ENCODE results near the gene RELL1.

The RELL1 gene

DNA sequence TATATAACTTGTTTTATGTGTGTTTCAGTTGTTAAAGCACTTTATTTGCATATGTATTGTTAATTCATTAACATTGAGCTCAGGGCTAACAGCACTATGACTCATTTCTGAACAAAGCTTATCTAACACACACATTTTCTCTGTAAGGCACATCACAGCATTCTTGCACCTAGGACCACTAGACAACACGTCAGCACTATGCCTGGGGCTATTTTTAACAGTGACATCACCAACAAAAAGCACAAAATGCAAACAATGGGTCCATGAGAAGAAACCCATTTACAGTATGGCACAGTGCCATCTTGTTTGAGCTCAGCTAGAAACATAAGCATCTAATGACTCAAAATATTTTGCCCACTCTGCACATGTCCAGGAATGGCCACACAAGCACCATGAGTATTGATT, 124.4 kb downstream of the RELL1 start (continued):
- TF ChIP-seq, protein P1, sequence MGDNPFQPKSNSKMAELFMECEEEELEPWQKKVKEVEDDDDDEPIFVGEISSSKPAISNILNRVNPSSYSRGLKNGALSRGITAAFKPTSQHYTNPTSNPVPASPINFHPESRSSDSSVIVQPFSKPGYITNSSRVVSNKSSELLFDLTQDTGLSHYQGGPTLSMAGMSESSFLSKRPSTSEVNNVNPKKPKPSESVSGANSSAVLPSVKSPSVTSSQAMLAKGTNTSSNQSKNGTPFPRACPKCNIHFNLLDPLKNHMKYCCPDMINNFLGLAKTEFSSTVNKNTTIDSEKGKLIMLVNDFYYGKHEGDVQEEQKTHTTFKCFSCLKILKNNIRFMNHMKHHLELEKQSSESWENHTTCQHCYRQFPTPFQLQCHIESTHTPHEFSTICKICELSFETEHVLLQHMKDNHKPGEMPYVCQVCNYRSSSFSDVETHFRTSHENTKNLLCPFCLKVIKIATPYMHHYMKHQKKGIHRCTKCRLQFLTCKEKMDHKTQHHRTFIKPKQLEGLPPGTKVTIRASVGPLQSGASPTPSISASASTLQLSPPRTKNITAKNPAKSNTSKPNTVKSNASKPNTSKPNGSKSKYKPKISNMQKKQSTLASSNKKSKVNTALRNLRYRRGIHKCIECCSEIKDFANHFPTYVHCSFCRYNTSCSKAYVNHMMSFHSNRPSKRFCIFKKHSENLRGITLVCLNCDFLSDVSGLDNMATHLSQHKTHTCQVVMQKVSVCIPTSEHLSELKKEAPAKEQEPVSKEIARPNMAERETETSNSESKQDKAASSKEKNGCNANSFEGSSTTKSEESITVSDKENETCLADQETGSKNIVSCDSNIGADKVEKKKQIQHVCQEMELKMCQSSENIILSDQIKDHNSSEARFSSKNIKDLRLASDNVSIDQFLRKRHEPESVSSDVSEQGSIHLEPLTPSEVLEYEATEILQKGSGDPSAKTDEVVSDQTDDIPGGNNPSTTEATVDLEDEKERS (tag by site-specific recombination; IDR thresholded peaks at IDR 0.05) = no peak
- TF ChIP-seq ZNF629 (tag by site-specific recombination; IDR thresholded peaks at IDR 0.05) = peak; percentile 97
- TF ChIP-seq ZNF394 (tag by site-specific recombination; IDR thresholded peaks at IDR 0.05; ENCODE audit: borderline replicate concordance) = peak; percentile 66; the same call in 1 of the 2 replicates
- no peak for TF ChIP-seq ZNF133 (tag by site-specific recombination; IDR thresholded peaks at IDR 0.05)
- TF ChIP-seq ZNF23 (tag by site-specific recombination; IDR thresholded peaks at IDR 0.05; ENCODE audit: borderline replicate concordance) = no peak
- peak; percentile 60 for TF ChIP-seq ZNF558 (tag by site-specific recombination; IDR thresholded peaks at IDR 0.05)
- TF ChIP-seq ZNF366 (tag by site-specific recombination; conservative IDR thresholded peaks at IDR 0.05) = peak; percentile 74
- TF ChIP-seq ZNF266 (tag by site-specific recombination; IDR thresholded peaks at IDR 0.05; ENCODE audit: low read depth) = no peak
- TF ChIP-seq ZSCAN30 (tag by site-specific recombination; IDR thresholded peaks at IDR 0.05) = 0 out of 2 replicates have a peak, but pooled peaks have one; percentile 18
- TF ChIP-seq, protein P2, sequence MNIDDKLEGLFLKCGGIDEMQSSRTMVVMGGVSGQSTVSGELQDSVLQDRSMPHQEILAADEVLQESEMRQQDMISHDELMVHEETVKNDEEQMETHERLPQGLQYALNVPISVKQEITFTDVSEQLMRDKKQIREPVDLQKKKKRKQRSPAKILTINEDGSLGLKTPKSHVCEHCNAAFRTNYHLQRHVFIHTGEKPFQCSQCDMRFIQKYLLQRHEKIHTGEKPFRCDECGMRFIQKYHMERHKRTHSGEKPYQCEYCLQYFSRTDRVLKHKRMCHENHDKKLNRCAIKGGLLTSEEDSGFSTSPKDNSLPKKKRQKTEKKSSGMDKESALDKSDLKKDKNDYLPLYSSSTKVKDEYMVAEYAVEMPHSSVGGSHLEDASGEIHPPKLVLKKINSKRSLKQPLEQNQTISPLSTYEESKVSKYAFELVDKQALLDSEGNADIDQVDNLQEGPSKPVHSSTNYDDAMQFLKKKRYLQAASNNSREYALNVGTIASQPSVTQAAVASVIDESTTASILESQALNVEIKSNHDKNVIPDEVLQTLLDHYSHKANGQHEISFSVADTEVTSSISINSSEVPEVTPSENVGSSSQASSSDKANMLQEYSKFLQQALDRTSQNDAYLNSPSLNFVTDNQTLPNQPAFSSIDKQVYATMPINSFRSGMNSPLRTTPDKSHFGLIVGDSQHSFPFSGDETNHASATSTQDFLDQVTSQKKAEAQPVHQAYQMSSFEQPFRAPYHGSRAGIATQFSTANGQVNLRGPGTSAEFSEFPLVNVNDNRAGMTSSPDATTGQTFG (tag by site-specific recombination; IDR thresholded peaks at IDR 0.05; ENCODE audit: borderline replicate concordance) = 0 out of 2 replicates have a peak, but pooled peaks have one; percentile 49
- no peak for TF ChIP-seq ZNF350 (tag by site-specific recombination; IDR thresholded peaks at IDR 0.05)
- TF ChIP-seq ZNF521 (tag by site-specific recombination; IDR thresholded peaks at IDR 0.05) = no peak
- TF ChIP-seq, protein P3, sequence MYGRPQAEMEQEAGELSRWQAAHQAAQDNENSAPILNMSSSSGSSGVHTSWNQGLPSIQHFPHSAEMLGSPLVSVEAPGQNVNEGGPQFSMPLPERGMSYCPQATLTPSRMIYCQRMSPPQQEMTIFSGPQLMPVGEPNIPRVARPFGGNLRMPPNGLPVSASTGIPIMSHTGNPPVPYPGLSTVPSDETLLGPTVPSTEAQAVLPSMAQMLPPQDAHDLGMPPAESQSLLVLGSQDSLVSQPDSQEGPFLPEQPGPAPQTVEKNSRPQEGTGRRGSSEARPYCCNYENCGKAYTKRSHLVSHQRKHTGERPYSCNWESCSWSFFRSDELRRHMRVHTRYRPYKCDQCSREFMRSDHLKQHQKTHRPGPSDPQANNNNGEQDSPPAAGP (tag by site-specific recombination; IDR thresholded peaks at IDR 0.05) = 0 out of 2 replicates have a peak, but pooled peaks have one; percentile 26
- TF ChIP-seq, protein P4, sequence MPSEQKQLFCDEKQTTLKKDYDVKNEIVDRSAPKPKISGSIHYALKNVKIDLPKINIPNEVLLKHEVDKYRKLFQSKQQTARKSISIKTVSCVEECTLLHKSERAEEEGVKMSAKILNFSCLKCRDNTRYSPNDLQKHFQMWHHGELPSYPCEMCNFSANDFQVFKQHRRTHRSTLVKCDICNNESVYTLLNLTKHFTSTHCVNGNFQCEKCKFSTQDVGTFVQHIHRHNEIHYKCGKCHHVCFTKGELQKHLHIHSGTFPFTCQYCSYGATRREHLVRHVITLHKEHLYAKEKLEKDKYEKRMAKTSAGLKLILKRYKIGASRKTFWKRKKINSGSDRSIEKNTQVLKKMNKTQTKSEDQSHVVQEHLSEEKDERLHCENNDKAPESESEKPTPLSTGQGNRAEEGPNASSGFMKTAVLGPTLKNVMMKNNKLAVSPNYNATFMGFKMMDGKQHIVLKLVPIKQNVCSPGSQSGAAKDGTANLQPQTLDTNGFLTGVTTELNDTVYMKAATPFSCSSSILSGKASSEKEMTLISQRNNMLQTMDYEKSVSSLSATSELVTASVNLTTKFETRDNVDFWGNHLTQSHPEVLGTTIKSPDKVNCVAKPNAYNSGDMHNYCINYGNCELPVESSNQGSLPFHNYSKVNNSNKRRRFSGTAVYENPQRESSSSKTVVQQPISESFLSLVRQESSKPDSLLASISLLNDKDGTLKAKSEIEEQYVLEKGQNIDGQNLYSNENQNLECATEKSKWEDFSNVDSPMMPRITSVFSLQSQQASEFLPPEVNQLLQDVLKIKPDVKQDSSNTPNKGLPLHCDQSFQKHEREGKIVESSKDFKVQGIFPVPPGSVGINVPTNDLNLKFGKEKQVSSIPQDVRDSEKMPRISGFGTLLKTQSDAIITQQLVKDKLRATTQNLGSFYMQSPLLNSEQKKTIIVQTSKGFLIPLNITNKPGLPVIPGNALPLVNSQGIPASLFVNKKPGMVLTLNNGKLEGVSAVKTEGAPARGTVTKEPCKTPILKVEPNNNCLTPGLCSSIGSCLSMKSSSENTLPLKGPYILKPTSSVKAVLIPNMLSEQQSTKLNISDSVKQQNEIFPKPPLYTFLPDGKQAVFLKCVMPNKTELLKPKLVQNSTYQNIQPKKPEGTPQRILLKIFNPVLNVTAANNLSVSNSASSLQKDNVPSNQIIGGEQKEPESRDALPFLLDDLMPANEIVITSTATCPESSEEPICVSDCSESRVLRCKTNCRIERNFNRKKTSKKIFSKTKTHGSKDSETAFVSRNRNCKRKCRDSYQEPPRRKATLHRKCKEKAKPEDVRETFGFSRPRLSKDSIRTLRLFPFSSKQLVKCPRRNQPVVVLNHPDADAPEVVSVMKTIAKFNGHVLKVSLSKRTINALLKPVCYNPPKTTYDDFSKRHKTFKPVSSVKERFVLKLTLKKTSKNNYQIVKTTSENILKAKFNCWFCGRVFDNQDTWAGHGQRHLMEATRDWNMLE (tag by site-specific recombination; conservative IDR thresholded peaks at IDR 0.05; ENCODE audit: low read depth) = 0 out of 2 replicates have a peak, but pooled peaks have one; percentile 12
- no peak for TF ChIP-seq YY1 (tag by site-specific recombination; IDR thresholded peaks at IDR 0.05)
- TF ChIP-seq RBAK (tag by site-specific recombination; IDR thresholded peaks at IDR 0.05) = 0 out of 2 replicates have a peak, but pooled peaks have one; percentile 35
- no peak for TF ChIP-seq MYNN (tag by site-specific recombination; IDR thresholded peaks at IDR 0.05; ENCODE audit: borderline replicate concordance)
- TF ChIP-seq, protein P5, sequence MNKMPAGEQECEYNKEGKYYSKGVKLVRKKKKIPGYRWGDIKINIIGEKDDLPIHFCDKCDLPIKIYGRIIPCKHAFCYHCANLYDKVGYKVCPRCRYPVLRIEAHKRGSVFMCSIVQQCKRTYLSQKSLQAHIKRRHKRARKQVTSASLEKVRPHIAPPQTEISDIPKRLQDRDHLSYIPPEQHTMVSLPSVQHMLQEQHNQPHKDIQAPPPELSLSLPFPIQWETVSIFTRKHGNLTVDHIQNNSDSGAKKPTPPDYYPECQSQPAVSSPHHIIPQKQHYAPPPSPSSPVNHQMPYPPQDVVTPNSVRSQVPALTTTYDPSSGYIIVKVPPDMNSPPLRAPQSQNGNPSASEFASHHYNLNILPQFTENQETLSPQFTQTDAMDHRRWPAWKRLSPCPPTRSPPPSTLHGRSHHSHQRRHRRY (tag by site-specific recombination; IDR thresholded peaks at IDR 0.05) = no peak
- TF ChIP-seq BCL11B (tag by site-specific recombination; IDR thresholded peaks at IDR 0.05; ENCODE audit: low read depth) = peak; percentile 46; the same call in 1 of the 2 replicates
- no peak for TF ChIP-seq ZBTB8A (tag by site-specific recombination; IDR thresholded peaks at IDR 0.05)
- TF ChIP-seq HOXC10 (CRISPR knock-in tag; IDR thresholded peaks at IDR 0.05) = no peak
- TF ChIP-seq ZNF311 (tag by site-specific recombination; IDR thresholded peaks at IDR 0.05; ENCODE audit: borderline replicate concordance) = no peak
- TF ChIP-seq FEZF1 (tag by site-specific recombination; IDR thresholded peaks at IDR 0.05) = peak; percentile 91
- no peak for TF ChIP-seq ZNF610 (tag by site-specific recombination; IDR thresholded peaks at IDR 0.05; ENCODE audit: borderline replicate concordance)
- TF ChIP-seq ZNF660 (tag by site-specific recombination; IDR thresholded peaks at IDR 0.05) = peak; percentile 92
- TF ChIP-seq, protein P6, sequence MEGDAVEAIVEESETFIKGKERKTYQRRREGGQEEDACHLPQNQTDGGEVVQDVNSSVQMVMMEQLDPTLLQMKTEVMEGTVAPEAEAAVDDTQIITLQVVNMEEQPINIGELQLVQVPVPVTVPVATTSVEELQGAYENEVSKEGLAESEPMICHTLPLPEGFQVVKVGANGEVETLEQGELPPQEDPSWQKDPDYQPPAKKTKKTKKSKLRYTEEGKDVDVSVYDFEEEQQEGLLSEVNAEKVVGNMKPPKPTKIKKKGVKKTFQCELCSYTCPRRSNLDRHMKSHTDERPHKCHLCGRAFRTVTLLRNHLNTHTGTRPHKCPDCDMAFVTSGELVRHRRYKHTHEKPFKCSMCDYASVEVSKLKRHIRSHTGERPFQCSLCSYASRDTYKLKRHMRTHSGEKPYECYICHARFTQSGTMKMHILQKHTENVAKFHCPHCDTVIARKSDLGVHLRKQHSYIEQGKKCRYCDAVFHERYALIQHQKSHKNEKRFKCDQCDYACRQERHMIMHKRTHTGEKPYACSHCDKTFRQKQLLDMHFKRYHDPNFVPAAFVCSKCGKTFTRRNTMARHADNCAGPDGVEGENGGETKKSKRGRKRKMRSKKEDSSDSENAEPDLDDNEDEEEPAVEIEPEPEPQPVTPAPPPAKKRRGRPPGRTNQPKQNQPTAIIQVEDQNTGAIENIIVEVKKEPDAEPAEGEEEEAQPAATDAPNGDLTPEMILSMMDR (tag by site-specific recombination; IDR thresholded peaks at IDR 0.05) = no peak
